ENCODE measurements around the gene DSPP.

The DSPP gene

DNA sequence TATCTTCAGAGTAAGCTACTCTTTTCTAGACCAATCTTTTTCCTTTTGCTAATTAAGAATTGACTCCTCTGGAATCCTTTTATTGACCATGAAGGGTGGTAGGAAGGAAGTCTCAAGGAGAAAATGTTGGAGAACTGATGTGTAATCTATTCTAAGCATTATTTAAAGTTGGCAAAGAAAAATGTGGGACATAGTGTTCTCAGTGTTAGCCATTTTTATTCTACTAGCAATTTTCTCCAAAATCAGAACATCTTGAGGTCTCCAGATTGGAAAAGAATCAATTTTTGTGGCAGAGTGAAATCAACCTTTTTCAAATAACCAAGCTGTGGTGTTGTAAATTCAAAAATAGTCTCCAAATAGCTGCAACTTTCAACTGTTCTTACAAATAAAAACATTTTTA is 23.3 kb downstream of the DSPP start:
- DNase-seq (ENCODE audit: low read depth, low spot score) = no peak

DNA sequence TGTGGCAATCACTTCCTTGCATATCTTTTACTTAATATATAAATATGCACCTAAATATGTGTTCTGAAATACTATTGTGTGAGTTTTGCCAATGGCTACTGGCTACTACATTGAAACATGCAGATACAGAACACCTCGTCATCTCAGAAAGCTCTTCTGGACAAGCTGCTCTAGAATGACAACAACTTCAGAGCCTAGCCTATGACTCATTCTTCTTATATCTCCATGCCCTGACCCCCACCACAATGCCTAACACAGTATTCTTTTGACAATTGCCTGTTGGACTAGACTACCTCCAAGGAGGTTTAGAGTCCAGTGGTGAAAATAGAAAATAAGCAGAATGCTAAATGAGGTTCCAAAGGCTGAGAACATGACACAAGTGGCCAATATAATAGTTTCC is 24.1 kb downstream of the DSPP start:
- DNase-seq (ENCODE audit: low read depth, low spot score) = no peak

DNA sequence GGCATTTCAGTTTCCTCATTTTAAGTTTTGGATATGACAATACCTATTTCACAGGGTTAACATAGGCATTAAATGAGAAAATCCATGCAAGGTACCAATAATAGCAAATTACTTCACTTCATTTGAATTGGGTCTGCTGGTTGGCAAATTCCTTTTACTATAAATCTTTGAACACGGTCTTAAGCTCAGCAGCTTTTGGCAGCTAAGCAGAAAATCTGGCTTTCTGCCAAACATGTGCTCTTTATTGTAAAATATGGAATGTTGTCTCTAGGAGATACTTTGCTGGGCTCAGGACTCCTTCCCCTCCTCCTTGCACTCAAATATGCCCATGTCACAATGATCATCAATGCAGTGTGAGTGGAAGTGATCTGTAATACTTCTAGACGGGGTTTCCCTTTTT is 24.9 kb downstream of the DSPP start:
- no peak for DNase-seq (ENCODE audit: low read depth, low spot score)

DNA sequence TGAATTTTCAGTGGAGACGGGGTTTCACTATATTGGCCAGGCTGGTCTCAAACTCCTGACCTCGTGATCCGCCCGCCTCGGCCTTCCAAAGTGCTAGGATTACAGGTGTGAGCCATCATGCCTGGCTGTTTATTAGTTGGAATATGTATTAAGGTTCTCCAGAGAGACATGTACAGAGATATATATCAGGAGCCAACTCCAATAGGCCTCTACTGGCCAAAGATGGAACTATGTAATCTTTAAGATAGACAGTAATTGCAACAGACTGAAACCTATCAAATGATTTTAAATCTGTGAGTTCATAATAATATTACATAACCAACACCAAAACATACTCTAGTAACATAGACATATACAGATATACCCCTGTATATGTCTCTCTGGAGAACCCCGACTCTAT is 36.0 kb downstream of the DSPP start:
- DNase-seq (ENCODE audit: low read depth, low spot score) = no peak

DNA sequence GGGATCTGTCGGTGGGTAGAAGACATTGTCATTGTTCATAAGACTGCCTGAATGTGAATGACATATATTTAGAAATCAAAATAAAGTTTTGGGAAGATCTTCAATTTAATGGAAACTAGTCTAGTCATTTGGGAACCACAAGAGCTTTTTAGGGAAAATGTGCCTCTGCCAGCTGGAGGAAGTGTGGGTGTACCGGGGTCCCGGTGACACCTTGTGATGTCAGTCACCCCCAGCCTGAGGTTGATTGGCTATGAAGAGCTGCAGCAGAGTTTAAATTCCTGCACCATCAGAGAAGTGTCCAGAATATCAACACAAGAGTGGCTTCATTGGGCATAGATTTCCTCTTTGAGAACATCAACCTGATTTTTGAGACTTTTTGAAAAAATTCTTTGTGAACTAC is 41.7 kb downstream of the DSPP start, which contains the start of gene DMP1:
Gene DMP1 (plus strand): TSS at position 301 of the 400 bp plus-strand sequence. CDS start 6,213 bp downstream, outside the sequence.
- no peak for DNase-seq (ENCODE audit: low read depth, low spot score)

DNA sequence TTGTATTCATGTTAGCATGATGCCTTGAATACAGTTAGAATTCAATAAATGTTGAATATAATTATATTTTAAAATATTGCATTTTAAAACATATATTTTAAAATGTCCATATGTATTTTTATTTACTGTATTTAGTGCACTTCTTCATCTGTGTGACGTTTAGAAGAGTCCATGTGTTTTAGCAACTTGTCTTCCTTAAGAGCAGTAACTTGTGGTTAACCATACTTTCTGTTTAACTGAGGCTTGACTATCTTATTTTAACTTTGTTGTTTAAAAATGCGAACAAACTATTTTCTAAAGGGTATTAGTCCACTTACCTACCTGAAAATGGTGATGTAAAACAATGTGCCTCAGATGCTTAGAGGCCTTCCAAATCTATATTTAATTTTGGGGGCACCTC is 42.6 kb downstream of the DSPP start:
- no peak for DNase-seq (ENCODE audit: low read depth, low spot score)

DNA sequence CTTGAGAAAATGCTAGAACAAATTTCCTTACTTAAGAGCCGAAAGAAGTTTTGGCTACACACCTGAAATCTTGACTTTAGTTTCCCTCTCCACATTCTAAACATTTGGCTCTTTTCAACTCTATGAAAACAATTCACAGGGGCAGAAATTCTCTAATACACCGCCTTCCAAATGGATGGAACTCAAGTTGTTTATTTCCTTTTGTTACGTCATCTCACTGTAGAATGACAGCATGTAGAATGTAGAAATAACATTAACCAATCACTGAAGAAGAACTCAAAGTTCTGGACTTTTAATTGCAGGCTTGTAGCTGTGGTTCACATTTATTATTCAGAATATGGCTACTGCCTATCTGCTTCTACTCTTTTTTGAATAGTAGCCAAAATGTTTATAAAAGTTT is 43.6 kb downstream of the DSPP start:
- no peak for DNase-seq (ENCODE audit: low read depth, low spot score)

DNA sequence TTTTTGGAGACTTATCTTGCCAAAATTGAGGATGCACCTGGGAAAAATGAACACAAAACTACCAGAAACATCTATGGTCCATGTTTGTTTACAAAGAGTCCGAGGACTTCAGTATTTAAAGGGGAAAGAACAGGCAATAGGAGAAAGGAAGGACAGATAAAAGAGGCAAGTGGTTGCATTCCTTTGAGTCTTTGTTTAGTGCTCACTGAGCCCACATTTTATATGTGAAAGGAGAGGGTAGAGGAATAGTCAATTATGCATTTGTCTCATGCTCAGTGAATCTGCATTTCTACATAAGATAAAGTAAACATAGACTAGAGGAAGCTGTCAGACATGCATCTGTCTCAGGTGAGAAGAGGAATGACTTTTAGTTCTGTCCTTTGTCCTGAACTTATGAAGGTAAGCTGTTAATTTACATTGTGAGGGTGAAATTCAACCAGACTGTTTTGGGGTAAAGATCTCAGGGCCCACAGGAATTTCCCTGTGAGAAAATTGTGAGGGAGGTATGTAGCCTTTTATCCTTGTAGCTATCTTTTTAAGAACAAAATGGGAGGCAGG is 46.2 kb downstream of the DSPP start:
- DNase-seq (ENCODE audit: low read depth, low spot score) = no peak

DNA sequence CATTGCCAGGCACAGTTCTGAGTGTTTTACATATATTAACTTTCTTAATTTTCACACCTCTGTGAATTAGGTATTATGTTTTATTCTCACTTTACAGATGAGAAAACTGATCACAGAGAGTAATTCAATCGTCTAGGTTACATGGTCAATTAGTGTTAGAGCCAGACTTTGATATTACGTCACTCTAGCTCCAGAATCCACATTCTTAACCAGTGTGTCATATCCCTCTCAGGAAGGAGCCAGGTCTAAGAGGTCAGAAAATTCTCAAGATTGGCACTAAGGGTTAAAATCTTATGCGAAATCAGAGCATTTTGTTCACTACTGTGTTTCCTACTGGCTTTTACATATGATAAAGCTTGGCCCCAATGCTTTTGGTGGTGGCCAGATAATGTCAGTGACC is 49.2 kb downstream of the DSPP start:
- DNase-seq (ENCODE audit: low read depth, low spot score) = no peak

DNA sequence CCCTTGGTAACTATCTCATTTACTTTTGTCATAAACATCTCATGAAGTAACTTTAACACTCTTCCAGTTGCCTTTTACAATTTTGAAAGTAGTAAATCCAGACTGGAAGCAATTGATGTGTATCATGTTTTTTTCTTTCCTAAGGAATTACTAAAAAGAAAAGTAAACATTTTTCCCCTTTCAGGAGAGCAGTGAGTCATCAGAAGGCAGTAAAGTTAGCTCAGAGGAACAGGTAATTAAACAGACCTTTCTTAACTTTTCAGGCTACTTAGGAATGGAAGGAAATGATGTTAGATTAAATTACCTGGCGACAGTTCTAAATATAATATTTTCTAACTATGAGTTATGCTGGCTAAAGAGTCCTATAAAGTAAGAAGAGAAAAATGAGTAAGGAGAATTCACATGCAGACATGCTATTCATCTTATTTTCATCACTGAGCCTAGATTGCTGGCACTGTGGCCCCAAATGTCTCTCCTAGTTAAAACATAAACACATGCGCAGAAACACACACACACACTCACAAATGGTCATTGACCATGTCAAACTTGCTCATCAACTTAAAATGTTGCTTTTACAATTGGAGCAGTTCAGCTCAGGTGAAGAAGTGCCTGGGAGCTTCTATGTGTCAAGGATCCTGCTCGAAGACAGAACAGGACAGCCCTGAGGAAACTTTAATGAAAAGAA is 51.1 kb downstream of the DSPP start:
- DNase-seq (ENCODE audit: low read depth, low spot score) = no peak

DNA sequence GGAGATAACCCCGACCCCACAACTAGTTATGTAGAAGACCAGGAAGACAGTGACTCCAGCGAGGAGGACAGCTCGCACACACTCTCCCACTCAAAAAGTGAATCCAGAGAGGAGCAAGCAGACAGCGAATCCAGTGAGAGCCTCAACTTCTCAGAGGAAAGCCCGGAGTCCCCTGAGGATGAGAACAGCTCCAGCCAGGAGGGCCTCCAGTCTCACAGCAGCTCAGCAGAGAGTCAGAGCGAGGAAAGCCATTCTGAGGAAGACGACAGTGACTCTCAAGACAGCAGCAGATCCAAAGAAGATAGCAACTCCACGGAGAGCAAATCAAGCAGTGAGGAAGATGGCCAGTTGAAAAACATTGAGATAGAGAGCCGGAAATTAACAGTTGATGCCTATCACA is 54.5 kb downstream of the DSPP start:
- no peak for DNase-seq (ENCODE audit: low read depth, low spot score)

Data from activated CD4-positive, CD25-positive, alpha-beta regulatory T cell treated with anti-CD3 and anti-CD28 coated beads, Interleukin-2, amount 50 U/mL, for 16 hours (primary cell).